ENCODE data around the gene ENPP6.
A peak's percentile ranks its signal among the peaks of the same experiment; 100 is the strongest.

Gene ENPP6

DNA sequence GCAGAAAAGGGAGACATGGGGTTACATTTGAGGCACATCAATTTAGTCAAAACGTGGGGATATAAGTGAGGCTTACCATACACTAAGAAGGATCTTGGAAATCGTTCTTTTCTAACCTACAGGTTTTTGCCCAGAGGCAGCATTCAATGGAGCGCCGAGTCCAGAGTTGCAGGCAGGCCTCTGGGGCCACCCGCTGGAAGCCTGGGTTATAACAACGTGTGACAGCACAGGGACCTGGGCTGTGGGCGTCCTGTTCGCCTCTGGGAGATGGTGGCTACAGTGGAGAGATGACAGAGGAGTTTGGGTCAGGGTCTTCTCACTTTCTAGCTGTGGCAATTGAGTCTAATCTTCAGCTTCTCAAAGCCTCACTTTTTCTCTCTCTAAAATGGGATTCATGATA lies 53.9 kb downstream of the ENPP6 start:
- ATAC-seq: peak; percentile 70
- TF ChIP-seq ISL1 (CRISPR knock-in tag; IDR thresholded peaks at IDR 0.05): no peak
- TF ChIP-seq TOX (CRISPR knock-in tag; IDR thresholded peaks at IDR 0.05; ENCODE audit: borderline replicate concordance): no peak

DNA sequence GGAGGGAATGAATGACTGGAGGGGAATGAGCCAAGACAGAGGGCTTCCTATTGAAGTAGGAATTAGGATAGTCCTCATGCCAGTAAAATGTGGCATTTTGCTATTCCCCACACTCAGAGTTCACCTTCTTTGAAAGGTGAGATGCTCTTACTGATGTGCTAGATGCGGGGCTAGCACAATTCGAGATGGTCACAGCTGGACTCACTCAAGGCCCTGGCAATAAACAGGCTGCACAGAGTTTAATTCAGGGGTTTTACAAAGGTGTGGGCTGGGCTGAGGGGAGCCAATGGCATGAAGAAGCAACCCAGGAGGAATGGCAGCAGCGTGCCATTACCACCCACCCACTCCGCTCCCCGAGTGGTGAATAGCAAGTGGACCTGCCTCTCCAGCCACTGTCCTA lies 55.1 kb downstream of the ENPP6 start:
- ATAC-seq: no peak
- TF ChIP-seq ISL1 (CRISPR knock-in tag; IDR thresholded peaks at IDR 0.05) (no peak), ZC3H10 (CRISPR knock-in tag; IDR thresholded peaks at IDR 0.05) (no peak), OSR1 (CRISPR knock-in tag; IDR thresholded peaks at IDR 0.05) (no peak), PPARA (CRISPR knock-in tag; IDR thresholded peaks at IDR 0.05; ENCODE audit: borderline replicate concordance) (no peak)

DNA sequence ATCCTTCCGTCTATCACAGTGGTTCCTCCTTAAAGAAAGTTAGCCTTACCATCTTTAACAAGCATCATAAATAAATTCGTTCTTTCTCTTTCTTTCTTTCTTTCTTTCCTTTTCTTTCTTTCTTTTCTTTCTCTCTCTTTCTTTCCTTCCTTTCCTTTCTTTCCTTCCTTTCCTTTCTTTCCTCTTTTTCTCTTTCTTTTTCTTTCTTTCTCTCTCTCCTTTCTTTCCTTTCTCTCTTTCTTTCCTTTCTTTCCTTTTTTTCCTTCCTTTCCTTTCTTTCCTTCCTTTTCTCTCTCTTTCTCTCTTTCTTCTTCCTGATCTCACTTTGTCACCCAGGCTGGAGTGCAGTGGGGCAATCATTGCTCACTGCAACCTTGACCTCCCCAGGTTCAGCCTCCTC lies 60.4 kb downstream of the ENPP6 start:
- ATAC-seq: no peak
- TF ChIP-seq ZNF70 (CRISPR knock-in tag; IDR thresholded peaks at IDR 0.05) (no peak), BACH2 (CRISPR knock-in tag; IDR thresholded peaks at IDR 0.05; ENCODE audit: borderline replicate concordance) (no peak), ZFP30 (CRISPR knock-in tag; IDR thresholded peaks at IDR 0.05) (no peak), OSR1 (CRISPR knock-in tag; IDR thresholded peaks at IDR 0.05) (no peak), TCF4 (CRISPR knock-in tag; IDR thresholded peaks at IDR 0.05; ENCODE audit: borderline replicate concordance) (no peak), ZNF8 (CRISPR knock-in tag; IDR thresholded peaks at IDR 0.05) (no peak), ARNTL (CRISPR knock-in tag; IDR thresholded peaks at IDR 0.05; ENCODE audit: borderline replicate concordance, low read depth) (no peak), TOX (CRISPR knock-in tag; IDR thresholded peaks at IDR 0.05; ENCODE audit: borderline replicate concordance) (no peak), CSDC2 (CRISPR knock-in tag; IDR thresholded peaks at IDR 0.05) (no peak), ZFP3 (CRISPR knock-in tag; IDR thresholded peaks at IDR 0.05) (no peak), RARB (CRISPR knock-in tag; IDR thresholded peaks at IDR 0.05) (no peak)
- TF ChIP-seq, protein P1, sequence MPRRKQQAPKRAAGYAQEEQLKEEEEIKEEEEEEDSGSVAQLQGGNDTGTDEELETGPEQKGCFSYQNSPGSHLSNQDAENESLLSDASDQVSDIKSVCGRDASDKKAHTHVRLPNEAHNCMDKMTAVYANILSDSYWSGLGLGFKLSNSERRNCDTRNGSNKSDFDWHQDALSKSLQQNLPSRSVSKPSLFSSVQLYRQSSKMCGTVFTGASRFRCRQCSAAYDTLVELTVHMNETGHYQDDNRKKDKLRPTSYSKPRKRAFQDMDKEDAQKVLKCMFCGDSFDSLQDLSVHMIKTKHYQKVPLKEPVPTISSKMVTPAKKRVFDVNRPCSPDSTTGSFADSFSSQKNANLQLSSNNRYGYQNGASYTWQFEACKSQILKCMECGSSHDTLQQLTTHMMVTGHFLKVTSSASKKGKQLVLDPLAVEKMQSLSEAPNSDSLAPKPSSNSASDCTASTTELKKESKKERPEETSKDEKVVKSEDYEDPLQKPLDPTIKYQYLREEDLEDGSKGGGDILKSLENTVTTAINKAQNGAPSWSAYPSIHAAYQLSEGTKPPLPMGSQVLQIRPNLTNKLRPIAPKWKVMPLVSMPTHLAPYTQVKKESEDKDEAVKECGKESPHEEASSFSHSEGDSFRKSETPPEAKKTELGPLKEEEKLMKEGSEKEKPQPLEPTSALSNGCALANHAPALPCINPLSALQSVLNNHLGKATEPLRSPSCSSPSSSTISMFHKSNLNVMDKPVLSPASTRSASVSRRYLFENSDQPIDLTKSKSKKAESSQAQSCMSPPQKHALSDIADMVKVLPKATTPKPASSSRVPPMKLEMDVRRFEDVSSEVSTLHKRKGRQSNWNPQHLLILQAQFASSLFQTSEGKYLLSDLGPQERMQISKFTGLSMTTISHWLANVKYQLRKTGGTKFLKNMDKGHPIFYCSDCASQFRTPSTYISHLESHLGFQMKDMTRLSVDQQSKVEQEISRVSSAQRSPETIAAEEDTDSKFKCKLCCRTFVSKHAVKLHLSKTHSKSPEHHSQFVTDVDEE (CRISPR knock-in tag; IDR thresholded peaks at IDR 0.05): no peak

DNA sequence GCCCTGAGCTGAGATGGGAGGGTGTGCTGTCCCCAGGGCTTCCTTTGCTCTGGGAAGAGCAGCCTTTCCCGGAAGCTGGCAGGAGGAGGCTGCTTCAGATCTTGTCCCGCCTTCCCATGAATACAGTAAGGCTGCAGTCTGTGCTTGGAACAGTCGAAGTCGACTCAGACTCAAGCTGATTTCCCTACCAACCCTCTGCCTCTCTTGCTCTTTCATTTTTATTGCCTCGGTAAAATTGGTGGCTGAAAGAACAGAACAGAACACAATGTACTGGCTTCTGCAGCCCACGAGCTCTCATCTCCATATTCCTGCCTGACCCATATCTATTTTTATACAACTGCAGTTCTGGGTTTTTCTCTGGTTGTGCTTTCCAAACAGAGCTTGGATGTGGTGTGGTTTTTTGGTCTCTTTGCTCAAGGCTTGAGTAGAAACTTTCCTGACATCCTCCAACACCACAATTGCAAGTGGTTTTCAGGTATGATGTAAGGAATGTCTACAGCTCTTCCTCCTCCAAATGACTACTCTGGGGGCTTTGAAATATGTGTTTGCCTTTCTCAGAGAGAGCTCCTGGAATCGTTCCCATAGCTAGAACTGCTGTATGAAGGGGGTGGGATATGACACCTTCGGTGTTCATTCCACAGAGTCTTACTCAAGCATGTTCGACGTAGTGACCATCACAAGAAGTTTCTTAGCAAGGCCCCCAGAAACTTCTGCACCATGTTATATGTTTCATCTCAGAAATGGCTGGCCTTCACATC lies 61.3 kb downstream of the ENPP6 start:
- TF ChIP-seq TOX (CRISPR knock-in tag; IDR thresholded peaks at IDR 0.05; ENCODE audit: borderline replicate concordance): no peak
- TF ChIP-seq TCF4 (CRISPR knock-in tag; IDR thresholded peaks at IDR 0.05; ENCODE audit: borderline replicate concordance): no peak
- TF ChIP-seq, protein P2, sequence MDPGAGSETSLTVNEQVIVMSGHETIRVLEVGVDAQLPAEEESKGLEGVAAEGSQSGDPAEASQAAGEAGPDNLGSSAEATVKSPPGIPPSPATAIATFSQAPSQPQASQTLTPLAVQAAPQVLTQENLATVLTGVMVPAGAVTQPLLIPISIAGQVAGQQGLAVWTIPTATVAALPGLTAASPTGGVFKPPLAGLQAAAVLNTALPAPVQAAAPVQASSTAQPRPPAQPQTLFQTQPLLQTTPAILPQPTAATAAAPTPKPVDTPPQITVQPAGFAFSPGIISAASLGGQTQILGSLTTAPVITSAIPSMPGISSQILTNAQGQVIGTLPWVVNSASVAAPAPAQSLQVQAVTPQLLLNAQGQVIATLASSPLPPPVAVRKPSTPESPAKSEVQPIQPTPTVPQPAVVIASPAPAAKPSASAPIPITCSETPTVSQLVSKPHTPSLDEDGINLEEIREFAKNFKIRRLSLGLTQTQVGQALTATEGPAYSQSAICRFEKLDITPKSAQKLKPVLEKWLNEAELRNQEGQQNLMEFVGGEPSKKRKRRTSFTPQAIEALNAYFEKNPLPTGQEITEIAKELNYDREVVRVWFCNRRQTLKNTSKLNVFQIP (CRISPR knock-in tag; IDR thresholded peaks at IDR 0.05; ENCODE audit: borderline replicate concordance, low read depth): no peak
- no peak for TF ChIP-seq ZNF8 (CRISPR knock-in tag; IDR thresholded peaks at IDR 0.05)
- no peak for TF ChIP-seq ISL1 (CRISPR knock-in tag; IDR thresholded peaks at IDR 0.05)
- no peak for TF ChIP-seq ZNF565 (CRISPR knock-in tag; conservative IDR thresholded peaks at IDR 0.05; ENCODE audit: low read depth)
- TF ChIP-seq PPARA (CRISPR knock-in tag; IDR thresholded peaks at IDR 0.05; ENCODE audit: borderline replicate concordance): no peak
- ATAC-seq: no peak

DNA sequence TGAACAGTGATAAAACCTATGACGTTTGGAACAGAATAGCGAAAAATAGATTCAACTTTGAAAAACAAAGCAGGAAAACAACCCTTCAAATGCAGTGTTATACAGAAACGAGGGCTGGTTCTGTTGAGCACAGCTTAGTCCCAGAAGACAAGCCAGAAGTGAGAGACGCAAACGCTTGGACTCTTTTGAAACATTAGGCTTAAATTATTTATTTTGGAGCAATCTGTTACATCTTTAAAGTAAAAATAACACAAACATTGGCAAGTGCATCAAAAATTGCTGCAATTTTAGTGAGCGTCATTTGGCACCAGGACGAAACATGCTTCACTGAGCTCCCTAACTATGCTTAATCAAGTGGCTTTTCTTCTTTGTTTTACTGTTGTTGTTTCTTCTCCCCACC lies 63.5 kb downstream of the ENPP6 start:
- TF ChIP-seq, protein P3, sequence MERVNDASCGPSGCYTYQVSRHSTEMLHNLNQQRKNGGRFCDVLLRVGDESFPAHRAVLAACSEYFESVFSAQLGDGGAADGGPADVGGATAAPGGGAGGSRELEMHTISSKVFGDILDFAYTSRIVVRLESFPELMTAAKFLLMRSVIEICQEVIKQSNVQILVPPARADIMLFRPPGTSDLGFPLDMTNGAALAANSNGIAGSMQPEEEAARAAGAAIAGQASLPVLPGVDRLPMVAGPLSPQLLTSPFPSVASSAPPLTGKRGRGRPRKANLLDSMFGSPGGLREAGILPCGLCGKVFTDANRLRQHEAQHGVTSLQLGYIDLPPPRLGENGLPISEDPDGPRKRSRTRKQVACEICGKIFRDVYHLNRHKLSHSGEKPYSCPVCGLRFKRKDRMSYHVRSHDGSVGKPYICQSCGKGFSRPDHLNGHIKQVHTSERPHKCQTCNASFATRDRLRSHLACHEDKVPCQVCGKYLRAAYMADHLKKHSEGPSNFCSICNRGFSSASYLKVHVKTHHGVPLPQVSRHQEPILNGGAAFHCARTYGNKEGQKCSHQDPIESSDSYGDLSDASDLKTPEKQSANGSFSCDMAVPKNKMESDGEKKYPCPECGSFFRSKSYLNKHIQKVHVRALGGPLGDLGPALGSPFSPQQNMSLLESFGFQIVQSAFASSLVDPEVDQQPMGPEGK (CRISPR knock-in tag; IDR thresholded peaks at IDR 0.05; ENCODE audit: borderline replicate concordance): no peak
- TF ChIP-seq OSR1 (CRISPR knock-in tag; IDR thresholded peaks at IDR 0.05) (no peak), PPARA (CRISPR knock-in tag; IDR thresholded peaks at IDR 0.05; ENCODE audit: borderline replicate concordance) (no peak), SNAI2 (CRISPR knock-in tag; IDR thresholded peaks at IDR 0.05) (no peak), CSDC2 (CRISPR knock-in tag; IDR thresholded peaks at IDR 0.05) (no peak), ISL1 (CRISPR knock-in tag; IDR thresholded peaks at IDR 0.05) (no peak), ZFP30 (CRISPR knock-in tag; IDR thresholded peaks at IDR 0.05) (no peak), ZNF565 (CRISPR knock-in tag; conservative IDR thresholded peaks at IDR 0.05; ENCODE audit: low read depth) (no peak), ARNTL (CRISPR knock-in tag; IDR thresholded peaks at IDR 0.05; ENCODE audit: borderline replicate concordance, low read depth) (no peak)
- no peak for ATAC-seq
